DOHH2 (cell line): ENCODE results near the gene EIF4B.

Experiments
- CTCF ChIP-seq: fragments of 200-600 bp; sonication (generic); IDR thresholded peaks from one replicate; pipeline ENCODE4 v1.5.1; 2014; ENCODE audit warnings: antibody characterized with exemption, mild to moderate bottlenecking, low read depth, low read length; ENCODE audit not compliant: poor library complexity, severe bottlenecking
- EZH2phosphoT487 ChIP-seq: fragments of 200-600 bp; sonication (generic); IDR thresholded peaks from 2 replicates; pipeline ENCODE4 v1.6.1; 2017; ENCODE audit warnings: borderline replicate concordance, mild to moderate bottlenecking, antibody characterized with exemption, low read length, moderate library complexity, mixed read lengths

GRCh38 chr12:53046655-53047220 is 40.5 kb downstream of the EIF4B start:
- TF ChIP-seq CTCF = no peak
- no peak for TF ChIP-seq EZH2phosphoT487
